HepG2 (cell line): ENCODE data around the gene SLC5A10. TPM values are rescaled to one million over a fixed set of nuclear protein-coding genes. Genes with fewer than 3 reads are reported as not detected.
"Not testable (repeated sequence)": the region's sequence is repeated elsewhere in the genome, so short reads cannot be mapped to it uniquely, and the experiment has no call there.

Experiments used
- ATAC-seq: fragments of 200-7000 bp; cut with Tn5 transposase; 3 replicates; pipeline ENCODE4 v1.9.1; 2020; ENCODE audit warnings: mild to moderate bottlenecking, moderate library complexity
- BruUV-seq: library from RNA; stranded (reverse); fragments of 400-500 nt; replicated peaks from 2 replicates; lab custom pipeline; 2021; lab: Mats Ljungman, UMichigan
- CTCF ChIA-PET: fragments of 300-600 bp; formaldehyde crosslinking; extraction: SDS; loops from one replicate; lab custom pipeline; 2021; ENCODE audit warnings: low total read pairs, inconsistent platforms, low intra/inter-chr PET ratio; lab: Yijun Ruan, JAX
- POLR2A ChIA-PET: fragments of 350-600 bp; sonication (Branson Sonifier 250); formaldehyde crosslinking; loops from one replicate; lab custom pipeline; 2020; ENCODE audit warnings: antibody characterized with exemption, inconsistent platforms; lab: Yijun Ruan, JAX
- DNase-seq: peaks from one replicate; pipeline ENCODE4 v3.0.0-alpha.2; 2015; ENCODE audit warnings: low spot score
- FAIRE-seq: peaks from 3 replicates; lab custom pipeline; 2011; peaks lifted over from hg19 to GRCh38; lab: Jason Lieb, UNC
- H2AFZ ChIP-seq: one replicate; pipeline ENCODE4 v1.6.1; 2011; ENCODE audit warnings: low read length, inconsistent platforms
- H3K27ac ChIP-seq: fragments of 300-600 bp; 3 replicates; pipeline ENCODE4 v1.8.0; 2011; ENCODE audit warnings: mixed run types, mild to moderate bottlenecking, mixed read lengths, low read length, inconsistent platforms; ENCODE audit not compliant: insufficient read depth; ENCODE audit errors: extremely low read length
- H3K27me3 ChIP-seq, 2 experiments: fragments of 200-600 bp in 1 of 2; 2 replicates in 1 of 2; 3 replicates in 1 of 2; pipeline versions ENCODE4 v1.6.0 to v1.8.0; 2011; ENCODE audit warnings: low read length in 2 of 2, mild to moderate bottlenecking in 2 of 2, moderate library complexity in 2 of 2, inconsistent platforms in 1 of 2; ENCODE audit not compliant: insufficient read depth in 2 of 2, control insufficient read depth in 1 of 2
- H3K36me3 ChIP-seq, 2 experiments: fragments of 200-600 bp in 1 of 2; replicated peaks in 1 of 2; 2 replicates in 1 of 2; 3 replicates in 1 of 2; pipeline versions ENCODE4 v1.5.1 to v1.8.0; 2011; ENCODE audit warnings: low read length in 2 of 2, inconsistent platforms in 1 of 2; ENCODE audit not compliant: insufficient read depth in 2 of 2, control insufficient read depth in 1 of 2
- H3K4me1 ChIP-seq: 2 replicates; pipeline ENCODE4 v1.5.1; 2012; ENCODE audit warnings: low read length, inconsistent platforms; ENCODE audit not compliant: insufficient read depth
- H3K4me2 ChIP-seq: 2 replicates; pipeline ENCODE4 v1.6.0; 2011; ENCODE audit warnings: low read depth, low read length, inconsistent platforms
- H3K4me3 ChIP-seq, 3 experiments: fragments of 200-600 bp in 1 of 3; sonication (generic), shearing (Covaris generic) in 1 of 3; replicated peaks in 1 of 3; 2 replicates each; pipeline ENCODE4 v1.5.1; 2011 to 2016; ENCODE audit warnings: low read length in 3 of 3, inconsistent platforms in 2 of 3, low read depth in 2 of 3, mild to moderate bottlenecking in 2 of 3, control low read depth in 1 of 3, mixed read lengths in 1 of 3; ENCODE audit not compliant: insufficient read depth in 1 of 3
- H3K79me2 ChIP-seq: one replicate; pipeline ENCODE4 v1.6.1; 2011; ENCODE audit warnings: low read length, inconsistent platforms; ENCODE audit not compliant: insufficient read depth
- H3K9ac ChIP-seq: 2 replicates; pipeline ENCODE4 v1.6.0; 2011; ENCODE audit warnings: mild to moderate bottlenecking, low read depth, low read length, inconsistent platforms; ENCODE audit not compliant: insufficient read depth
- H3K9me3 ChIP-seq: 2 replicates; pipeline ENCODE4 v1.5.1; 2012; ENCODE audit warnings: mild to moderate bottlenecking, low read length
- H4K20me1 ChIP-seq: 2 replicates; pipeline ENCODE4 v1.6.0; 2011; ENCODE audit warnings: inconsistent platforms, mild to moderate bottlenecking, low read length, moderate library complexity; ENCODE audit not compliant: insufficient read depth
- POLR2A ChIP-seq, 2 experiments: IDR thresholded peaks; 2 replicates each; pipeline ENCODE4 v1.6.1; 2011; ENCODE audit warnings: low read depth in 2 of 2, low read length in 2 of 2, mild to moderate bottlenecking in 1 of 2, moderate library complexity in 1 of 2; ENCODE audit not compliant: insufficient read depth in 1 of 2
- POLR2G ChIP-seq: fragments of 200-400 bp; formaldehyde crosslinking; IDR thresholded peaks from 2 replicates; pipeline ENCODE4 v1.6.1; 2018; ENCODE audit warnings: mild to moderate bottlenecking, low read depth, low read length, moderate library complexity
- SOX13 ChIP-seq, 3 experiments: fragments of 450-650 bp in 1 of 3; sonication (generic) in 1 of 3; formaldehyde crosslinking in 1 of 3; IDR thresholded peaks in 2 of 3; conservative IDR thresholded peaks in 1 of 3; 2 replicates each; pipeline versions ENCODE4 v1.5.0 to v1.6.1; 2016 to 2020; ENCODE audit warnings: antibody characterized with exemption in 1 of 3, mild to moderate bottlenecking in 1 of 3, missing compliant biosample characterization in 1 of 3, missing genetic modification reagents in 1 of 3, moderate library complexity in 1 of 3
- TEAD3 ChIP-seq: optimal IDR thresholded peaks from 2 replicates; pipeline ENCODE3; 2016; ENCODE audit warnings: borderline replicate concordance
- WGBS: methylation state at CpG from one replicate; pipeline ENCODE4 v1.1.6; 2017; ENCODE audit warnings: low lambda C conversion rate; 5-methylcytosine and 5-hydroxymethylcytosine counted together
- in situ Hi-C: cut with HindIII; loops from 2 replicates; pipeline ENCODE4 v1.10.0; 2017; ENCODE audit warnings: low pct_unique_long_range_greater_than_20kb; ENCODE audit not compliant: extremely low pct_ligation_motif_present
- intact Hi-C: fragments of 100-400 bp; cut with micrococcal nuclease; formaldehyde crosslinking; loops from one replicate; pipeline ENCODE4 v1.10.0; 2022; ENCODE audit not compliant: unreplicated experiment
- polyA plus RNA-seq, 8 experiments: library from polyadenylated mRNA; depleted of rRNA in 3 of 8; stranded (reverse) in 7 of 8; unstranded in 1 of 8; fragments of >200 nt; fragmentation: Illumina TruSeq in 4 of 8; extraction: Trizol in 4 of 8; gene quantifications; 2 replicates each; pipeline versions ENCODE4 v1.2.1 to v1.2.3, GENCODE V29; 2011 to 2016; ENCODE audit warnings: low read depth in 4 of 8, missing spikeins in 1 of 8, mixed read lengths in 1 of 8; ENCODE audit not compliant: insufficient read depth in 1 of 8
- total RNA-seq, 5 experiments: library from RNA; depleted of rRNA; stranded (reverse); fragments of >200 nt; fragmentation: Illumina TruSeq; extraction: Trizol; gene quantifications; 2 replicates each; pipeline ENCODE4 v1.2.3, GENCODE V29; 2016; ENCODE audit warnings: low read depth in 1 of 5

The SLC5A10 gene
- total and polyA plus RNA-seq, 2 of the 13 experiments (the other 11 are each of a cell fraction or from before 2014, with no cell fraction given), result 0.05 TPM; not detected in 1

- in situ Hi-C loops; H3K4me3 ChIP-seq; H3K36me3 ChIP-seq; H3K27me3 ChIP-seq; H3K27ac ChIP-seq; FAIRE-seq; intact Hi-C loops; H3K9me3 ChIP-seq; H3K4me2 ChIP-seq; H4K20me1 ChIP-seq; H2AFZ ChIP-seq; DNase-seq; H3K4me1 ChIP-seq; H3K9ac ChIP-seq; CTCF ChIA-PET; H3K79me2 ChIP-seq; POLR2A ChIA-PET; TF ChIP-seq SOX13 (IDR thresholded peaks at IDR 0.05): not testable (repeated sequence)
- WGBS, result 1% methylated on average over 31 of the region's 51 CpGs
- TF ChIP-seq POLR2A (IDR thresholded peaks at IDR 0.05; ENCODE audit: insufficient read depth in 1 of 2, low read depth in 2 of 2, low read length in 2 of 2) (0 out of 4 replicates have a peak, but pooled peaks of 1 of the 2 experiments have one; percentile 36), POLR2G (0 out of 2 replicates have a peak, but pooled peaks have one; percentile 32), SOX13 (CRISPR knock-in tag; conservative IDR thresholded peaks at IDR 0.05 in 1 of 2, IDR thresholded peaks at IDR 0.05 in 1 of 2) (0 out of 4 replicates have a peak, but pooled peaks of 1 of the 2 experiments have one; percentile 21), TEAD3 (CRISPR knock-in tag) (peak; percentile 24)
- peak; percentile 85 for ATAC-seq
- BruUV-seq, result TSS peak; percentile 100
Observed at GRCh38 chr17:19062009-19062717, 110.2 kb downstream of the SLC5A10 start.

- H3K27ac ChIP-seq, POLR2A ChIA-PET, H3K9me3 ChIP-seq, H3K4me1 ChIP-seq, DNase-seq, H3K9ac ChIP-seq, BruUV-seq, H3K36me3 ChIP-seq, CTCF ChIA-PET, intact Hi-C loops, H3K4me2 ChIP-seq, H3K27me3 ChIP-seq, in situ Hi-C loops, H4K20me1 ChIP-seq, H2AFZ ChIP-seq, H3K79me2 ChIP-seq, FAIRE-seq, H3K4me3 ChIP-seq: not testable (repeated sequence)
- peak; percentile 89 for ATAC-seq
- WGBS, result no CpG with 5 or more reads among the region's 20 CpGs
Observed at GRCh38 chr17:19062718-19063325, 110.9 kb downstream of the SLC5A10 start.

DNA sequence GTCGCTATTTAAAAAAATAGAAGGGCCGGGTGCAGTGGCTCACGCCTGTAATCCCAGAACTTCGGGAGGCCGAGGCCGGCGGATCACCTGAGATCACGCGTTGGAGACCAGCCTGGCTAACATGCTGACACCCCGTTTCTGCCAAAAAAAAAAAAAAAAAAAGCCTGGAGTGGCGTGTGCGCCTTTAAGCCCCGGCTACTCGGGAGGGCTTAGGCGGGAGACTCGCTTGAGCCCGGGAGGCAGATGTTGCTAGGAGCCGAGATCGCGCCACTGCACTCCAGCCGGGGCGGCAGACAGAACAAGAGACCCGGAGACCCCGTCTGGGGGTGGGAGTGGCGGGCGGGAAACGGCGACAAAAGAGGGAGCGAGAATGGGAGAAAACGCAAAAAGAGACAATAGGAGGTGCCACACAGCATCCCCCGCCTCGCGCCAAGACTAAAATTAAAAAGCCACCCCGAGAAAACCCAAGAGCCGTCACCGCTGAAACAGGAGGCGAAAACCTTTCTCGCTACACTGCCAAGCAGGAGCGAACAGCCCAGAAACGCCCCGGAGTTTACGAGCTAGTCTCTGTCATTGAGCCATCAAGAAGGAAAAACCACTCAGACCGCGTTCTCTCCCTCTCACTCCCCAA, 111.5 kb downstream of the SLC5A10 start:
- H3K9ac ChIP-seq, H2AFZ ChIP-seq, in situ Hi-C loops, DNase-seq, H3K4me3 ChIP-seq, H3K79me2 ChIP-seq, H3K9me3 ChIP-seq, H3K27me3 ChIP-seq, FAIRE-seq, intact Hi-C loops, H3K4me1 ChIP-seq, H3K4me2 ChIP-seq, CTCF ChIA-PET, POLR2A ChIA-PET, H3K36me3 ChIP-seq, H4K20me1 ChIP-seq, H3K27ac ChIP-seq: not testable (repeated sequence)
- peak; percentile 50 for ATAC-seq
- WGBS, result 0% methylated on average over 2 of the region's 44 CpGs
- BruUV-seq, result TSS peak; percentile 98
